CD4-positive, alpha-beta T cell treated with Interleukin-2 at 100 ng/mL for 4 hours (primary cell): Measurements from ENCODE around the gene C11orf42.

ENCODE experiments used
- DNase-seq: peaks from one replicate; pipeline ENCODE4 v3.0.0-alpha.2; 2020; ENCODE audit warnings: low spot score

Gene C11orf42

DNA sequence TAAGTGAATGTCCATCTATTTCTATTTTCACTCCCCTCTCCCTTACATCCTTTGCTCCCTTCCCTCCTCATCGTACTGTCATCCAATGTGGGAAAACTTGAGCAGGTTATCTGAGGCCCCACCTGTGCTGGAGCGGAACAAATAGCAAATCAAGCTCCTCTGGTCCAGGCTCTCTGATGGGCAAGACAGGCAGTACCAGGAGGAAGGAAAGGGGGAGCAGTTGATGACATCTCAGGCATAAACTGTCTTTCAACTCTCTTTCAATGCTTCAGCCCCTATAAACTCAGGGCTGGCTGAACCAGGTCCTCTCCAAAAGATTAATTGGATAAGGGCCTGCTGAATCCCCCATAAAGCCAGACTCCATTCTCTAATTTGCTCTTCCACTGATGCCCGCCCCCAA is 52.8 kb downstream of the C11orf42 start:
- DNase-seq: no peak

DNA sequence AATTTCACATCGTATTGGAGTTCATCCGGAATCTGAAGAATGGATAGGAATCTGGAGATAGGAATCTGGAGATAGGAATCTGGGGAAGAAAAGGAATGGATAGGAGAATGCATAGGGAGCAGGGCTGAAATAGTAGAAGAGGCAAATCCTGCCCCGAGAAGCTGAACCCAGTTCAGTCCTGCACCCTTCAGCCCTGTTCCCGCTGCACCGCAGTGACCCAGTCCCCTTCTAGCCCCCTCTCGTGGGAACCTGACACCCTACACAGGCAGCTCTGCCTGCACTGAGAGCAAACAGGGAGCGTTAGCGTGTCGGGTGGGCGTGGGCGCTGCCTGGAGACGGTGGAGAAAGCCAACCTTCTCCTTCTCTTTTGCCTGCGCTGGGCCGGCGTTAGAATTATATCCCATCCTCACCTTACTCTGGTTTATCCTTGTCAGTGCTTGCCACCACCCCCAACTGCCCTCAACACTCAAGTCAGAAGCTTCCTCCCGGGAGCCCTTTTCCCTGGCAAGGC is 53.3 kb downstream of the C11orf42 start:
- DNase-seq: no peak

DNA sequence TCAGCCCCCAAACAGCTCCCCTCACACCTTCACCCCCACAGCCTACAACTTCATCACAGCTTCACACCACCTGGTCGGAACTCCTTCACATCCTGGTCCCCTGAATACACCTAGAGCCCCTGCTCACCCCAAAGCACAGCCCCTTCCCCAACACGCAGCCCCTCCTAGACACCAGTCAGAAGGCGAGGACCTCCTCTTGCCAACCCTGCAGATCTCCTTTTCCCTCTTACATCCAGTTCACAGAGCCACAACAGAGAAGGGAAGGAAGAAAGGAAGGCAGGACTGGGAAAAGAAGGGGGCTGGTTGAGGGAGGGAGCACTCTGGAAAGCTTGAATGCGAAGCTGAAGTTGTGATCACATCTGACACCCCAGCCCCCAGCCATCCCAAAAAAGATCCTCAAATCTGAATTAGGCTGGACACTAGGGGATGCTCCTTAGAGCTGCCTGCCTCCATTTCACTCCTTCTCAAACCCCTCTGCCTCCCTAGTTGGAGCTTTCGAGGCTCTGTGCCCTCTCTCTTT is 54.9 kb downstream of the C11orf42 start:
- DNase-seq: no peak
